Activated CD8-positive, alpha-beta memory T cell treated with anti-CD3 and anti-CD28 coated beads, Interleukin-2, amount 50 U/mL, for 24 hours (primary cell): ENCODE data around the gene TET1.
"Not testable (repeated sequence)": the region's sequence is repeated elsewhere in the genome, so short reads cannot be mapped to it uniquely, and the experiment has no call there.

Experiments
- DNase-seq: peaks from one replicate; pipeline ENCODE4 v3.0.0-alpha.2; 2020; ENCODE audit errors: extremely low read depth

TET1 gene

GRCh38 chr10:68708987-68709386, 148.8 kb downstream of the TET1 start:
- not testable (repeated sequence) for DNase-seq

DNA sequence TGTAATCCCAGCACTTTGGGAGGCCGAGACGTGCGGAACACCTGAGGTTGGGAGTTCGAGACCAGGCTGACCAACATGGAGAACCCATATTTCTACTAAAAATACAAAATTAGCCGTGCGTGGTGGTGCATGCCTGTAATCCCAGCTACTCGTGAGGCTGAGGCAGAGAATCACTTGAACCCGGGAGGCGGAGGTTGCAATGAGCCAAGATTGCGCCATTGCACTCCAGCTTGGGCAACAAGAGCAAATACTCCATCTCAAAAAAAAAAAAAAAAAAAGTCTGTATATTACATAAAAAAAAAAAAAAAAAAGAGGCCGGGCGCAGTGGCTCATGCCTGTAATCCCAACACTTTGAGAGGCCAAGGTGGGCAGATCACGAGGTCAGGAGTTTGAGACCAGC, 152.9 kb downstream of the TET1 start:
- DNase-seq: not testable (repeated sequence)

DNA sequence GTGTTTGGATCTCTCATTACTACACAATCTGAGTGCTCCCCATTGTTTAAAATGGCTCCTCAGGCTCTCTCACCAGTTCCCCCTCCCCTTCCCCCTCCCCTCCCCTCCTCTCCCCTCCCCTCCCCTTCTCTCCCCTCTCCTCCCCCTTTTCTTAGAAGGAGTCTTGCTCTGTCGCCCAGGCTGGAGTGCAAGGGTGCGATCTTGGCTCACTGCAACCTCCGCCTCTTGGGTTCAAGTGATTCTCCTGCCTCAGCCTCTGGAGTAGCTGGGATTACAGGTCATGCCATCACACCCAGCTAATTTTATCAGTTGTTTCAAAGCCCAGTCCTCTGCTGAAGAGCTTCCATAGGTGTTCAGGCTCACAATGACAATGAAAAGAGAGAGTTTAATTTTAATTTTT, 157.3 kb downstream of the TET1 start:
- no peak for DNase-seq

DNA sequence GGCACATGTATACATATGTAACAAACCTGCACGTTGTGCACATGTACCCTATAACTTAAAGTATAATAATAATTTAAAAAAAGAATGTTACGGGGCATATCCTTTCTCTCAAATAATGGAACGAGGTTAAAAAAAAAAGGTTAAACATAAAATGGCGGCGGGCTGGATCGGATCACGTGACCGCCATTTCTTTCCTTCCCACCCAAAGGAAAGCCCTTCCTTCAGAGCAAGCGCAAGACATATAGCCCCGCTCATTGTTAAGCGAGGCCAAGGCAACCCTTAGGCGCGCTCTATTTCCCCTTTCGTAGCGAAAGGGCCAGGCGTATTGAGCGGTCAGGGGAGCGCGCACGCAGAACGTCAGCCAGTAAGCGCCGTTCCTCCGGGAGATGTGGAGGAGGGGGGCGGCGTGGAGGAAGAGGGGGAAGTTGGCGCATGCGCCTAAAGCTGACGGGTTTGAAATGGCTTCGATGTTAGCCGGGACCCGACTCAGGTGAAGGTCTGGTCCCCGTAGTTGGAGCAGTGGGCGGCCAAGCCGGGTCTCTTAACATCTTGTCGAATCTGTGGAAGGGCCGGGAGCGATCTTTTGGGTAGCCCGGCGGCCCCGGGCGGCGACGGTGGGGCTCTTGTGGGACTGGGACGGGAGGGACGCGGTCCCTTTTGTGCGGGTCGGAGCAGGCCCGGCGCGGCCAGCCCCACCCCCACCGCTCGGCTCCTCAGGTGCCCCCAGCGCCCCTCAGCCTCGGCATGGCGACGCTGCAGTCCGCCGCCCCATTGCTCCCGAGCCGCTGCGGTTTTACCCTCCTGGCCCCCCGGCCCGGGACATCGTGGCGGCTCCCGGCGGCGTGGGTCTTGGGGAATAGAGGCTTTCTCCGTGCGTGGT, 160.9 kb downstream of the TET1 start, which contains the start of gene CCAR1:
CCAR1 (plus strand) TSS at position 447 of the 880 bp plus-strand sequence. CDS start 1,266 bp downstream, outside the sequence.
- peak; percentile 96 for DNase-seq

GRCh38 chr10:68721673-68722335, 161.7 kb downstream of the TET1 start:
- DNase-seq: no peak

GRCh38 chr10:68725016-68725415, 164.9 kb downstream of the TET1 start:
- DNase-seq: no peak

DNA sequence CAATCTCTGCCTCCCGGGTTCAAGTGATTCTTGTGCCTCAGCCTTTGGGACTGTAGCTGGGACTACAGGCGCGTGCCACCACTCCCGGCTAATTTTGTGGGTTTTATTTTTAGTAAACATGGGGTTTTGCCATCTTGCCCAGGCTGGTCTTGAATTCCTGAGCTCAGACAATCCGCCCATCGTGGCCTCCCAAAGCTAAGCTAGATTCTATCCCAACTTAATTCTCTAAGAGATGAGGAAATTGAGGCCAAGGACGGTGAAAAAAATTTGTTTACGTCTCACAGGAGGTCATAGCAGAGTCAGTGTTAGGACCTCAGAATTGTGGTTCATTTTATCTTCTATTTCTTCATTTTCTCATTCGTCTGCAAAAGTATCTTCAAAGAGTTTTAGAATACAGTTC, 167.0 kb downstream of the TET1 start:
- DNase-seq: no peak

GRCh38 chr10:68732651-68733050, 172.5 kb downstream of the TET1 start:
- DNase-seq: no peak

DNA sequence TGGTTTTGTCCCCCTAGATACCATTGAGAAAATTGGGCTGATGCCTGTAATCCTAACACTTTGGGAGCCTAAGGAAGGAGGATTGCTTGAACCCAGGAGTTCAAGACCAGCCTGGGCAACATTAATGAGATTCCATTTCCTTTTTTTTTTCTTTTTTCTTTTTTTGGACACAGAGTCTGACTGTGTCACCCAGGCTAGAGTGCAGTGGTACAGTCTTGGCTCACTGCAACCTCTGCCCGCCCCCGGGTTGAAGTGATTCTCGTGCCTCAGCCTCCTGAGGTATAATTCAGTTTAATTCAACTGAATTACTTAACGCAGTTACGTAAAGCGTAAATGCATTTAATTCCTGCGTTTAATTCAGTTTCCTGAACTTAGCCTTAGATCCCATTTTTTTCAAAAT, 174.2 kb downstream of the TET1 start:
- no peak for DNase-seq

DNA sequence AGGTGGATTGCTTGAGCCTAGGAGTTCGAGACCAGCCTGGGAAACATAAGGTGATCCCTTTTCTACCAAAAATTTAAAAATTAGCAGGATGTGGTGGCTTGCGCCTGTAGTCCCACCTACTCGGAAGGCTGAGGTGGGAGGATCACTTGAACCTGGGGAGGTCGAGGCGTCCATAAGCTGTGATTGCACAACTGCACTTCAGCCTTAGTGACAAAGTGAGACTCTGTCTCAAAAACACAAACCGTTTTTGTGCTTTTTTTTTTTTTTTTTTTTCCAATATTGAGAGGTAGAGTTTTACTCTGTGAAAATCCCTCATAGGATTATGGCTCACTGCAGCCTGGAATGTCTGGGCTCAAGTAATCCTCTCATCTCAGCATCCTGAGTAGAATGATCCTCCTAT, 175.0 kb downstream of the TET1 start:
- no peak for DNase-seq

GRCh38 chr10:68735739-68736138, 175.6 kb downstream of the TET1 start:
- not testable (repeated sequence) for DNase-seq

DNA sequence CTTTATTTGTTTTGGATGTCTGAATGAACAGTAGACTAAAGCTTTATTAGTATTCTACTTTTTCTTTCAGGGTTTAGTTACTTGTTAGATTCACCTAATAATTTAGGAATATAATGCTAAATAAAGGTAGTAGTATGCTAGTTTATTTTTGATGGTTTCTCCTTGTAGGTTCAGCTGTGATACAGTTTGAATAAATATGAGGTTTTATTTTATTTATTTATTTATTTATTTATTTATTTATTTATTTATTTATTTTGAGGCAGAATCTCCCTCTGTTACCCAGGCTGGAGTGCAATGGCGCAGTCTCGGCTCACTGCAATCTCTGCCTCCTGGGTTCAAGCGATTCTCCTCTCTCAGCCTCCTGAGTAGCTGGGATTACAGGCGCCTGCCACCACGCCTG, 180.5 kb downstream of the TET1 start:
- not testable (repeated sequence) for DNase-seq

GRCh38 chr10:68742397-68742796, 182.3 kb downstream of the TET1 start:
- DNase-seq: no peak
